GM19035 (cell line): Measurements from ENCODE around the gene FCHO2.

Experiments
- ATAC-seq: cut with Tn5 transposase; IDR thresholded peaks from one replicate; pipeline ENCODE4 v1.9.1; 2021; ENCODE audit not compliant: unreplicated experiment

The FCHO2 gene

GRCh38 chr5:73131711-73132425 lies 176.0 kb downstream of the FCHO2 start:
- ATAC-seq = no peak

- no peak for ATAC-seq
Measured at GRCh38 chr5:73132759-73133158, 176.9 kb downstream of the FCHO2 start.

GRCh38 chr5:73135021-73135420 lies 179.2 kb downstream of the FCHO2 start:
- ATAC-seq = no peak

GRCh38 chr5:73135429-73136054 lies 179.7 kb downstream of the FCHO2 start:
- no peak for ATAC-seq

GRCh38 chr5:73136055-73136562 lies 180.3 kb downstream of the FCHO2 start:
- ATAC-seq = no peak

- ATAC-seq = no peak
Measured at GRCh38 chr5:73137563-73138530, 182.0 kb downstream of the FCHO2 start.

- ATAC-seq = no peak
Measured at GRCh38 chr5:73139485-73139884, 183.6 kb downstream of the FCHO2 start.
